ENCODE results near the gene RNU4-1.

- TF ChIP-seq CTCF (optimal IDR thresholded peaks at IDR 0.05 in 1 of 3, IDR thresholded peaks at IDR 0.05 in 1 of 3, conservative IDR thresholded peaks at IDR 0.05 in 1 of 3; ENCODE audit: extremely low read depth in 1 of 3, insufficient read depth in 2 of 3, low read length in 3 of 3) (no peak), EZH2 (IDR thresholded peaks at IDR 0.05; ENCODE audit: low read length) (no peak)
Measured at GRCh38 chr12:120261951-120262851, 30.8 kb downstream of the RNU4-1 start.

All from keratinocyte (primary cell).